ENCODE data around the gene GRIK4.
"Not testable (repeated sequence)": the region's sequence is repeated elsewhere in the genome, so short reads cannot be mapped to it uniquely, and the experiment has no call there.

The GRIK4 gene

DNA sequence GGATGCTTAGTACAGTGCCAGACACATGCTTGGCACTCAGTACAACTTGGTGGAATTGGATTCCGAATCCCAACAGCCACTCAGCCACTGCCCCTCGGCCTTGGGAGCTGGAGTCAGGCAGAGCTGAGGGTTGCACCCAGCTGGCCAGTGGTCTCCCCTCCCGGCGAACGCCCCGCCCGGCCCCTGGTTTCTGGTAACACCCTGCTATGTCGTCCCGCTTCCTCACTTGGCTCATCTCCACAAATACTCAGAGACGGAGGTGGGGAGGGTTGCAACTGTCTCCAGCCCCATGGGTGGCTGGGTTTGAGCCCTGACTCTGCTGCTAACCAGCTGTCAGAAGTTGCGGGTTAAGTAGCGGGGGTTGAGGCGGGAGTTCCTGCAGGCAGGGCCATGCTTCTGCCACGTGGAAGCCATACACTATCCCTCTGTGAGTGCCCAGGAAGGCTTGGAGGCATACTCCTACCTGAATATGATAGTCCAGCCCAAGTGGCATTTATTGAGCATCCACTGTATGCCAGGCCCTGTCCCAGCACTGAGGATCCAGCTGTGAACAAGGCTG, 67.1 kb downstream of the GRIK4 start:
- DNase-seq, result no peak

DNA sequence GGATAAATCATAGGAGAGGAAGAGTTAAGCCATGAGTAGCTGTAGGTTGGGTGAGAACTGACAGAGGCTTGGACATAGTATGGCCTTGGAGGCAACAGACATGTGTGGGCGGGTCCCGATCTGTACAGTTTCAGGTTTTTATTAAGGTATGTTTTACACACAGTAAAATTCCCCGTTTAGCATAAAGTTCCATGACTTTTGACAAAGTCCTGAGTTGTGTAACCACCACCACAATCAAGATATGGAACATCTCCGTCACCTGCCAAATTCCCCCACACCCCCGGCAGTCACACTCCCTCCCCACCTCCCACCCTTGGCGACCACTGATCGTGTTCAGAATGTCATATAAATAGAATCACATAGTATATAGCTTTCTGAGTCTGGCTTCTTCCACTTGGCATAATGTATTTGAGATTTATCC, 68.1 kb downstream of the GRIK4 start:
- peak; percentile 8 for DNase-seq

- no peak for DNase-seq
These were observed 69.8 kb downstream of the GRIK4 start for GRCh38 chr11:120581313-120581712.

DNA sequence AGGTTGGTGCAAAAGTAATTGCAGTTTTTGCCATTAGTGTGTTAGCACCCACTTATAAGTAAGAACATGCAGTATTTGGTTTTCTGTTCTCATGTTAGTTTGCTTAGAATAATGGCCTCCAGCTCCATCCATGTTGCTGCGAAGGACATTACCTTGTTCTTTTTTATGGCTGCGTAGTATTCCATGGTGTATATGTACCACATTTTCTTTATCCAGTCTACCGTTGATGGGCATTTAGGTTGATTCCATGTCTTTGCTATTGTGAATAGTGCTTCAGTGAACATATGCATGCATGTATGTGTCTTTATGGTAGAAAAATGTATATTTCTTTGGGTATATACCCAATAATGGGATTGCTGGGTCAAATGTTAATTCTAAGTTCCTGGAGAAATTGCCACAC, 71.0 kb downstream of the GRIK4 start:
- not testable (repeated sequence) for DNase-seq

GRCh38 chr11:120586072-120586471, 74.5 kb downstream of the GRIK4 start:
- no peak for DNase-seq

DNA sequence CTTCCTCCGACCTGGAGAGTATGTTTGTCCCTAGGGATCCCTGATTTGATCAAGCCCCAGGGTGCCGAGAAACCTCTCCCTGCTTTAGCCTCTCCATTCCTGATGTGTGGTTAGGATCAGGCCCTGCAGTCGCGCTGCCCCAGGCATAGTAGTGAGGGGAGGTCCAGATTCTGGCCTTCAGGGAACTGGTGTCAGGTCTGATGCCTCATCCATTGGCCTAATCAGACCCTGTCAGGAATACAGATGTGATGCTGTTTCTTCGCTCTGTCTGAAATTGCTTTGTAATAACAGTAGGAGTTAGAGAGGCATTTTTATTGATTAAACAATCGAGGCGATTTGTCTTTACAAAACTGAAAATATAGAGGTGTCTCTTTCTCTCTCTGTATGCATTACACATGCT, 75.2 kb downstream of the GRIK4 start:
- no peak for DNase-seq

DNA sequence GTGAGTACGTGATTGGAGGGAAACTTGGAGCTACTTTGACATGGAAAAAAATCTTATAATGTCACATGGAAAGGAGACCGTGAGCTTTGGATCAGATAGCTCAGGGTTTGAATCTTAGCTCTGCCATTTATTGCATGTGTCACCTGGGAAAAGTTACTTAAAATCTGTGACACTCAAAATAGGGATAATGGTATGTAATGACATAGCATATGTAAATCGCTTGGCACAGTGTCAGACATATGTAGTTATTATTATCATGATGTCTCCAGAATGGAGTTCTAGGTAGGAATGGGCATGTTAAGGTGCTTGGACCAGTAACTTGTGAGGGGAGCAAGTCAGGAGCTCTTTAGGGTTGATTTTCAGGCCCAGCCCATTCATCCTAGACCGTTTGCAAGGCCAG, 75.8 kb downstream of the GRIK4 start:
- DNase-seq, result no peak

DNA sequence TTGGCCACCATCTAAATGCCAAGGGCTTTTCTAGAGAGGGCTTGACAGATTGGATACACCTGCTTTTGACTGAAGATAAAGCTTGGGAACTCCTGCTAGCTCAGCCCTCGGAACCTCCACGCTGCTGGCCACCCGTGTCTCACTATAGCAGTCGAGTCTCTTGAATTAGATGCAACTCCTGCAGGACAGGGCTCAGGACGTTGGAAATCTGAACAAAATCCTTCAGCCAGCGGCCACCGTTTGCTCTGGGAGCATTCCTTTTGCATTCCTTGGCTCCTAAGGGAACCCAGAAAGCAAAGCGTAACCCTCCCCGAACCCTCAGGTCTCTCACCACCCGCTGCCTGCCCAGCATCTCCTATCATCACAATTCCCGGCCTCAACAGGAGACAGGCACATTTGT, 77.8 kb downstream of the GRIK4 start:
- DNase-seq, result no peak

- DNase-seq, result no peak
These were observed 78.9 kb downstream of the GRIK4 start for GRCh38 chr11:120590472-120590871.

DNA sequence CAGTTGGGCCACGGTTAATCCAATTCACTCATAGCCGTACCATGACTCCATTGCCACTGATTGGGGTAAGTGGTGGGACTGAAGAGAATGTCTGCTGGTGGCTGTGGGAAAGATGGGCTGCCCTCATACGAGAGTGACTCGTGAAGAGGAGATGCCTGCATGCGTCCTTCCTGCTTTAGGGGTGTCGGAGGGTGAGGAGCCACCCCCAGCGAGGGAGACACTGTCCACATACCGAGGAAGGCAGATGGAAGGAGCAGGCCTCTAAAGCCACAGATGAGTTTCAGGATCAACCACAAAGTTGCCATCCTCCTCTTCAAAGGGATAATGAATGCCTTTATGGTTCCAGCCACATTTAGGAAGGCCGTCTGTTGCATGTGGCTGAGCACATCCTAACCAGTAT, 83.2 kb downstream of the GRIK4 start:
- no peak for DNase-seq

DNA sequence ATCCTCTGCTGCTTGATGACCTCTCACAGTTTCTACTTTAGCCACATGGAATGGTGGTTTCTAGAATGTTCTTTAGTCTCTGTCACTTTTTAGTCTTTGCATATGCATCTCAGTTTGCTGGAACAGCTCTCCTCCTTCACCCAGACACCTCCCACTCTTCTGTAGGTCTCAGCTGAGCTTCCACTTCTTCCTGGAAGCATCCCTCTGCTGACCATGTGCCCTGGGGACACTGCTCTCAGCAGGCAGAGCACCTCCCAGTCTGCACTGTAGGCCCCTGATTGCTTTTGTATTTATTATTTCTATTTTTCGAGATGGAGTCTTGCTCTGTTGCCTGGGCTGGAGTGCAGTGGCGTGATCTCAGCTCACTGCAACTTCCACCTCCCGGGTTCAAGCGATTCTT, 84.0 kb downstream of the GRIK4 start:
- no peak for DNase-seq

GRCh38 chr11:120597250-120598215, 86.0 kb downstream of the GRIK4 start:
- no peak for DNase-seq

DNA sequence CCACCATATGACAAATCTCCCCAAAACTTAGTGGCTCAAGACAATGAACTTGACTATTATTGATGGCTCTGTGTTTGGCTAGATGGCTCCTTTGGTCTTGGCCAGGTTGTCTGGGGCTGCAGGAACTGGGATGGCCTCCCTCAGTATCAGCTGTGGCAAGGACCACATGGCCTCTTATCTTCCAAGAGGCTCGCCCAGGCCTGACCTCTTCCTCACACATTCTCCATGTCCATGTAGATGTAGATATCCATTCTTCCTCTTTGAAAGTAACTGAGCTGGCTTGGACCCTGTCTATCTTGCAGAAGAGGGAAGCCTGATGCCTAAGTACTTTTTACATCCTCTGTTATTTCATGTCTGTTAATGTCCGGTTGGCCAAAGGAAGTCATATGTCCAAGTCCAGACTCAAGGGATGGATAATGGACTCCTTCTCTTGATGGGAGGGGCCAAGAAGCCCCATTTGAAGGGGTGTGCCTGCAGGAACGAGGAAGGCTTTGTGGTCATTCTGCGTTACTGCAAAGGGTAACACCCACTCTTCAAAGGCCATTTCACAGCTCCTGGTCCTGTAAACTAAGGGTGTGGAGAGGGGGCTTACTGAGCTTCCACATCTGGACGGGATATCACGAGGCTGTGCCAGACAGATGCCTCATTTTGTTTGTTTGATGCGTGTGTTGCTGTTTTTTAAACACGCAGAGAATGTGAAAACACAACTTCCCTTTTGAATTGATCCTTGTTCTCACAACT, 87.1 kb downstream of the GRIK4 start:
- no peak for DNase-seq

DNA sequence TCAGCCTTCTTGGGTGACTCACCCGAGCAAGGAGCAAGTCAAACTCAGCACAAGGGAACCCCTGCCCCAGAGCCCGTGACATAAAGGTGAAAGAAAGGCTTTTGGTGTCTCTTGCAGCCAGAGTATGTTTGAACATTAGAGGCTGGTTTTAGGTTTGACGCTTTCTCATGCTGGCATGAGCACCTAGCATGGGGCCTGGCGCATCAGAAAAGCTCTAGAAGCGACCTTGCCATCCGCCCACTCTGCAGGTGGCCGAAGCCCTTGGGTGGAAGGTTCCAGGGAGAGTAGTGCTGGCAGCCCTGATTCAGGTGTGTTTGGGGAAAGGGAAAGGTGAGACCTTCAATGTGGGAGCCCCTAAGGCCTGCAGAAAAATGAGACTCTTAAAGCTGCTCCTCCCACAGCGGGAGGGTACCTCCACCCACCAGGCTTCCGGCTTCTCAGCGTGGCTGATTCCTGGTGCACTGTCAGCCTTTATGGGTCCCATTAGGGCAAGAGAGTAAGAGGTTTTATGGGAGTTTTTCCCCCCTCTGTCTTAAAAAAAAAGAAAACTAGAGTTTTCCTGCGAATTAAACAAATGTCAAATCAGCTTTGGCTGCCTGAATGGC, 88.4 kb downstream of the GRIK4 start:
- DNase-seq, result no peak

DNA sequence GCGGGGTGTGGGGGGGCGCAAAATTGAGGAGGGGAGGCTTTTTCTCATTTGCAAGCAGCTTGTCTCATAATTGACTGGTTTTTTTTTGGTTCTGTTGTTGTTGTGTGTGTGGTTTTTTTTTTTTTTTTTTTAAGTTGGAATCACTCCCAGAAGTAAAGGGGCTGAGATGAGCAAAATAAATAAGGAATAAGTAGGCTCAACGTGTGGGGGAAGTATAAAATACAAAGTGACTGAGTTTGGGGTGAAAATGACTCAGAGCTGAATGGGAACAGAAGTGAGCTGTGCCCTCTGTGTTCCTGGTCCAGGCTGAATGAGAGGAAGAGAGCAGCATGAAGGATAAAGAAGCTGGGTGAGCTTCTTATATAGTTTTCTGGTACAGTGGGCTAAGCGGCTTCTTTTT, 90.0 kb downstream of the GRIK4 start:
- DNase-seq, result no peak

DNA sequence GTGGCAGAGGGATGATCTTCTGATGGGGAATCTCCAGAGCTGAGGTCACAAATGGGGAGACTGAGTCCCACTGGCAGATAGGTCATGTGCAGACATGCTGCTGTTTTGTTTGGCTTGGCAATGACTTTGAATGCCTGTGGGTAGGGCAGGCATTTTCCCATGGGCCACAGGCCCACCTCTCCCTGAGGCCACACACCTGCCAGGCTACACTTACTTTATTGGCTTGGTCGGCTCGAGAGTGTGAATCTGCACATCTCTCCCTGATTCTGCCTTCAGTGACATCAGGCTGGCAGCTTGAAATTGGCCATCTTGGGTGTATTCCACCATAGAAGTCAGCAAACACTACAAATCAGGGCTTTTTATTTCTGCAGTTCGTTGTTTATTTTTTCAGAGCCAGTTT, 91.5 kb downstream of the GRIK4 start:
- DNase-seq, result no peak

- no peak for DNase-seq
These were observed 93.9 kb downstream of the GRIK4 start for GRCh38 chr11:120605469-120605868.

DNA sequence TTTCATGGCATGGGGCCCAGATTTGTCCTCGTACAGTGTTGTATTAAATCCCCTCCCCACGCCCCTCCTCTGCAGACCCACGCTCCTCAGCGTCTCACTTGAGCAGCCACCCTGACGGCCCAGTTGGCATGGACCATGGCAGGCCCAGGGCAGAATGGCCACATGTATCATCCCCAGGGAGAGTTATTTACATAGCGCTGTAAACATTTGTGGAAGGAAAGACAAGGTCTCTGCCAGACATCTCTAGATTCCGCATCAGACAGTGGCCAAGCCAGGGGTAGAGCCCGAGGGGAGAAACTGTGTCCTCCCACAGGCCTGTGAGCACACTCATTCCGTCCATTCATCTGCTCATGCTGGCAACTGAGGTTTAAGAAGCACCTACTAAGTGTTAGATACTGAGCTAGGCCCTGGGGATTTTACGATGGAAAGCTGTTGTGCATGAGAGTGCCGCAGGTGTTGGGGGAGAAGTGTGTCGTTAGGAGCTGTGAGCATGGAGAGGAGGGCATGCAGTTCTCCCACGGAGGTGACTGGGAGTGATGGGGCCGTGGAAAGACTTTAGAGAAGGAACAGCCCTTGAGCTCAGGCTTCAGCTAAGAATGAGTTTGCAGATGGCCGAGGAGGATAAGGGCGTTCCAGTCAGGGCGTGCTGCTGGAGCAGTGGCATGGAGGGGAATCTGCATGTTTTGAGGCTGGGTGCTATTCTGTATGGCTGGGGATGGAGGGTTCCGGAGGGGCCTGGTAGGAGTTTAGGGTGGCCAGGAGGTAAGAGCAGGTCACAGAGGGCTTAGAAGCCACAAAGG, 94.9 kb downstream of the GRIK4 start:
- no peak for DNase-seq

DNA sequence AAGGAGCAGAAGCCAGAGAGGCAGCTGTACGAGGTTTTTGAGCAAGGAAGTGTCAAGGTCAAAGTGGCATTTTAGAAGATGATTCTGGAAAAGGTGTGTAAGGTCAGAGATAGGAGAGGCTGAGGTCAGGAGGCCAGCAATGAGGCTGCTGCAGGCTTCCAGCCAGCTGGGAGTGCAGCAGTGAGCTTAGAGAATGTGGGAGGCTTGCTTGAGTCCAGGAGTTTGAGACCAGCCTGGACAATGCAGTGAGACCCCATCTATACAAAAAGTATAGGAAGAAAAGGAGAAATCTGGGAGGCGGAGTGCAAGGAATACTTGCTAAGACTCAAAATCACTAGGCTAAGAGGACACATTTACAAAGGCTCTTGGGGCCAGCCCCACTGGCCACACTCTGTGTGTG, 96.5 kb downstream of the GRIK4 start:
- DNase-seq, result no peak

DNA sequence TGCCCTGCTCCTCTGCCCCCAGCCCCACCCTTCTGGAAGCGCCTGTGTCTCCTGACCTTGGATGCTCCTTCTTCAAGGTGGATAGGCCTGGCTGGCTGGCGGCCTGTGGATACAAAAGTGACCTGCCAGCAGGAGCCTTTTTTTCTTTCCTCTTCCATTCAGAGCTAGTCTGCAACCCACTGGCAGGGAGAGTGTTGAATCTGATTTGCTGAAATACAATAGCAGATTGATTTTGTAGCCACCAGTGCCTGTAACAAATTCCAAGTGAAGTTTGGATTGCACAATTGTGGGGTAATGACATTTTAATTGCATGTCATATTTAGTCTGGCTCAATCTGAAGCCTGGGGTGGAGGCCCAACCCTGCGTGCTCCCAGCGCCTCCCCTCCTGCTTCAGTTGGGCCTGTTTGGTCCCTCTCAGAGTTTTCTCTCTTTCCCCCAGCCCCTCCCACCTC, 97.2 kb downstream of the GRIK4 start:
- DNase-seq, result no peak

DNA sequence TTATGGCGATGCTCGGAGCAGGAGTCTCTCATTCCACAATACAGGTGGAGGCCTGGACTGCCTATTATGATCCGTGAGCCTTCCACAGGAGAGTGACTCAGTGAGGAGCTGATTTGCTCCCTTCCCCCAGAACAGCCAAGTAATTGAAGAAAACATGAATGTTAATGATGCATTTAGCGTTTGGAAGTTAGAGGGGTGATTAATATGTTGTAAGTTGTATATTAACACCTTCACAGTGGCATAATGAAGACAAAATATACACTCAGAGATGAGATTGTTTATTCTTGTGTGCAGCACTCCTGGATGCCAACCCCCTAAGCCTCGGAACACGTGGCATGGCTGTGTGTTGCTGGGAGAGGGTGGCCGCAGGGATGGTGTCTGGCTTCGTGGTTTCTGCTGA, 98.6 kb downstream of the GRIK4 start:
- no peak for DNase-seq

DNA sequence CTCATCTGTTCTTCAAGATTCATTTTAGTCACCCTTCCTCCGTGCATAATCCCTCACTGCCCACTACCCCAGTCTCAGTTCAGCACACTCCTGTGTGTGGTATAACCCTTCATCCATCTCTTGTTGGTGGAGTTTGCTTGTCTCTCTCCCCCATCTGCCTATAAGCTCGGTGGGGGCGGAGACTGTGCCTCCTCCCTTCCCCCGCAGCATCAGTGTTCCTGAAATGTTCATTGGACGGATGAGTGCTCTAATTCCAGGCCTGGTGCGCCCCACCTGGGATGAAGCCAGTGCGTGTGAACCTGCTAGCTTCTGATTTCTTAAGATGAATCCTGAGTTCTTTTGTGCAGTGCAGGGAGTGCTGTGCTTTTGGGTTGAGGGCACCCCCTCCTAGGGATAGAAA, 100.0 kb downstream of the GRIK4 start:
- DNase-seq, result no peak
